NCI-H187 (cell line): Measurements from ENCODE around the gene FEN1.

ENCODE experiments used
- DNase-seq, 2 experiments: peaks; one replicate each; lab custom pipeline; 2025; lab: John Stamatoyannopoulos, UW

The FEN1 gene

GRCh38 chr11:61757213-61757862 lies 35.4 kb upstream of the FEN1 start:
- no peak for DNase-seq

DNA sequence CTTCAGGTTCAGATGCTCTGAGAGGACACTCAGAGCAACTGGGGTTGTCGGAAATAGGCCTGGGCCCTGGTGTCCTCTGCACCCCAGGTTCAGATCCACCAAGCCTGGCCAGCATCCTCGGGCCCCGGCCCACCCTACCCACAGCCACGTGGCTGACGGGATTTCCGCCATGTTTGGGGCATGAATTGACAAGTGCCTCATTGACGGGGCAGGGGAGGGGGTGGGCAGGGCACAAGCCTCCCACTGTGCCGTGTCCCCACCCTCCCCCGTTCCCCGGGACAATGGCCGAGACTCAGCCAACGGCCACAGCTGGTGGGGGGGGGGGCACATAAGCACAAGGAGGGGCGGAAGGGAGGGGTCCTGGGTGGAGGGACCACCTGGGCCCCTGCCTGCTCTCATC lies 31.8 kb upstream of the FEN1 start:
- no peak for DNase-seq

DNA sequence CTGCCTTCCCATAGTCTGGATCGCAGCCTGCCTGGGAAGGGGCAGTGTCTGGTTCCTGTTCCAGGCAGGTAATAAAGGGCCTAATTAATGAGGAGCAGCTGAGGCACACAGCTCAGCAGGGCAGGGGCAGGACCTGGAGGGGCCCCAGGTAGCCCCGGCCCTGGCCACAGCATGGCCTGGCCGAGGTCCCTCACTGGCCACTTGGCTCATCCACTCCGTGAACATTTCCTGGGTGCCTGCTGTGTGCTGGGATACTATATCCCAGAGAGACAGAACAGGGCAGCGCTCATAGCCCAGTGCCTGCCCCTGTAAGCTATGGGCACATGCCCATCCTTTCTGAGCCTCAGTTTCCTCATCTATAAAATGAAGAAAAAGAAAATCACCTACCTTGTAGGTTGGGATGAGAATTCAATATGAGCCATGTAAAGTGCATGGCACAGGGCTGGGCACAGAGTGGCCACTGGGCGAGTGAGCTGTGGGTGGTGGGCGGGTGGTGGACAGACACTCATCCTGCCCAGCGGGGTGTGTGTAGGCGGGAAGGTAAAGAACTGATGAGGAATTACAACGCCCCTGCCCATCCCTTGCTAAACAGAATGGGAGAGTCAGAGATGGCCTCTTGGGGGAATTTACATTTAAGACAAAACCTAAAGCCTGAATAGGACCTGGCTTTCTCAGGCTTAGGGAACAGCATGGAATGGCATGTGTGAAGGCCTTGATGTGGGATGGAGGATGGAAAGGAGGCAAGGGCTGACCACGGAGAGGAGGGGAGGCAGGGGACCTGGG lies 31.1 kb upstream of the FEN1 start:
- DNase-seq: no peak

DNA sequence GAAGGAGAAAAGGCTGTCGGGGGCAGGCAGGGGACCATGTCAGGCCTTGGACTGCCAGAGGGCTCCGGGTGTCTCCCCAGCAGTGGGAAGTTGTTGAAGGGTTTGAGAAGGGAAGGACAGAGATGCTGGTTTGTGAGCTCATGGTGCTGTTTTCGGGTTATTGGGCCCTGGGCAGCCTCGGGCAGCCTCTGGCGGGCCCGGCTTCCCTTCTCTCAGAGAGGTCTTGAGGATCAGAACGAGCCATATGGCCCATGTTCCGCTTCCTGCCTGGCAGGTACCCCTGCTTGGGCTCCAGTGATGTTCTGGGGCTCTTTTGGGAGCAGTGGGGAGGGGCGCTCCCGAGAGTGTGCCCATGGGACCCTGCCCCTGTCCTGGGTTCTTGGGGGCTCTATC lies 30.5 kb upstream of the FEN1 start:
- DNase-seq: no peak

- DNase-seq: no peak
Measured at GRCh38 chr11:61762798-61763197, 29.9 kb upstream of the FEN1 start.

GRCh38 chr11:61763930-61764605 lies 28.6 kb upstream of the FEN1 start:
- no peak for DNase-seq

DNA sequence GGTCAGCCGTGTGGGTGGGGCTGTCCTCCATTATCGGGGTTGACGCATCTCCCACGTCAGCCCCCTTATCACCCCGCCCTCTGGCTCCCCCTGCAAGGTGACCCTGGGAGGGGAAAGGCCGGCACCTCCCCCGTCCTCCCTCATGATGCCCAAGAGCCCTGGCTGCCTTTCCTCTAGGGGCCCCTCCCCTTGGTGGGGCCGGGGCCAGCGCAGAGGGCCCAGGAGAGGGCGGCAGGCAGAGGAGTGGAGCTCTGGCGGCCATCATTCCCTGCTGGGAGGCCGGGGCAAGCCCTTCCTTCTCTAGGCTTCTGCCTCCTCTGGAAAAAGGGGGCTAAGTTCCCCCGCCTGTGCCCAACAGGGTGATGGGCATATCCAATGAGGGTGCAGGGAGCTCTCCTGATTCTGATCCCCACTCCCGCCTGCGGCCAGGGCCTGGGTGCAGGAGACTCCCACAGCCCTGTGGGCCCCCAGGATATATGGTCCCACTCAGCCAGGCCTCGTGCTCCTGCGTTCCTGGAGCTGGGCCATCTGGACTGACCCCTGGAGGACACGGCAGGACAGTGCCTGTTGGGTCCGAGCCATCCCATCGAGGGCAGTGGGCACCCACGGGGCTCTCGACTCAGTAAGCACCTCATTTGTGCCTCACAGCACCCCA lies 28.0 kb upstream of the FEN1 start:
- DNase-seq: no peak

DNA sequence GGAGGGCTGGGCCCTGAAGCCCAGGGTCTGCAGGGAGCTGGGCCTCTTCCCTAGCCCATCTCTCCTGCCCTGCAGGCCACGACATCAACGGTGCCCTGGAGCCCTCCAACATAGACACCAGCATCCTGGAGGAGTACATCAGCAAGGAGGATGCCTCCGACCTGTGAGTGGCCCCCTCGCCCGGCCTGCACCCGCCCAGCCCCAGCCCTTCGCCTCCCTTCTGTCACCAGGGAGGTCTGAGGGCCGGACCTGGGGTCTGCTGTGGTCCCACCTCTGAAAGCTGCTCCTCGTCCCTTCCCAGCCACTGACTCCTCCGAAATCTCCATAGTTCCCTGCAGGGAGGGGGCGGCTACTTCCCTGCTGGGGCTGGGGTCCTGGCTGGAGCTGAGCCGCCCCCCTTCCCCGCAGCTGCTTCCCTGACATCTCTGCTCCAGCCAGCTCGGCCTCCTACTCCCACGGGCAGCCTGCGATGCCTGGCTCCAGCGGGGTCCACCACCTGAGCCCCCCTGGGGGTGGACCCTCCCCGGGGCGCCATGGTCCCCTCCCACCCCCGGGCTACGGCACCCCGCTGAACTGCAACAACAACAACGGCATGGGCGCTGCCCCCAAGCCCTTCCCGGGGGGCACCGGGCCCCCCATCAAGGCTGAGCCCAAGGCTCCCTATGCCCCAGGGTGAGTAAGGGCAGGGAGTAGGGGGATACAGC lies 27.0 kb upstream of the FEN1 start:
- DNase-seq: no peak

GRCh38 chr11:61766353-61766841 lies 26.3 kb upstream of the FEN1 start:
- DNase-seq: no peak

- no peak for DNase-seq
Measured at GRCh38 chr11:61768376-61769076, 24.2 kb upstream of the FEN1 start.

- no peak for DNase-seq
Measured at GRCh38 chr11:61769169-61769920, 23.4 kb upstream of the FEN1 start.

GRCh38 chr11:61769946-61770683 lies 22.6 kb upstream of the FEN1 start:
- DNase-seq: no peak

DNA sequence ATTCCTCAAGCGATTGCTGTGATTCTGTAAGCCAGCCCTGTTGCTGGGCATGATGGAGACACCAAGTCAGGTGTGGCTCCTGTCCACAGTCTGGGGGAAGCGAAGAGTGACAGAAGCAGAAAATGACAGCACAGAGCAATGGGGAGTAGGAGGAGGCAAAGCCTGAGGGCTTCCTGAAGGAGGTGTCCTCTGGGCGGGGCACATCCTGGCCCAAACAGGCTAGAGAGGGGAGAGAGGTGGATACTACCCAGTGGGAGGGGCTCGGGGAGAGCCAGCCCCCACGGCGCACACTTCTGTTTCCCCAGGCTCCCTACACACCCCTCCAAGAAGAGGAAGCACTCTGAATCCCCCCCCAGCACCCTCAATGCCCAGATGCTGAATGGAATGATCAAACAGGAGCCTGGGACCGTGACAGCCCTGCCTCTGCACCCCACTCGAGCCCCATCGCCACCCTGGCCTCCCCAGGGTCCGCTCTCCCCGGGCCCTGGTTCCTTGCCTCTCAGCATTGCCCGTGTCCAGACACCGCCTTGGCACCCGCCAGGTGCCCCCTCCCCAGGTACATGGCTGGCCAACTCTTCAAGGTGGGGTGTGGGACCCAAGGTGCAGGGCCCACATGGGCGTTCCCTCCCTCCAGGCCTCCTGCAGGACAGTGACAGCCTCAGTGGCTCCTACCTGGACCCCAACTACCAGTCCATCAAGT lies 21.4 kb upstream of the FEN1 start:
- DNase-seq: no peak

DNA sequence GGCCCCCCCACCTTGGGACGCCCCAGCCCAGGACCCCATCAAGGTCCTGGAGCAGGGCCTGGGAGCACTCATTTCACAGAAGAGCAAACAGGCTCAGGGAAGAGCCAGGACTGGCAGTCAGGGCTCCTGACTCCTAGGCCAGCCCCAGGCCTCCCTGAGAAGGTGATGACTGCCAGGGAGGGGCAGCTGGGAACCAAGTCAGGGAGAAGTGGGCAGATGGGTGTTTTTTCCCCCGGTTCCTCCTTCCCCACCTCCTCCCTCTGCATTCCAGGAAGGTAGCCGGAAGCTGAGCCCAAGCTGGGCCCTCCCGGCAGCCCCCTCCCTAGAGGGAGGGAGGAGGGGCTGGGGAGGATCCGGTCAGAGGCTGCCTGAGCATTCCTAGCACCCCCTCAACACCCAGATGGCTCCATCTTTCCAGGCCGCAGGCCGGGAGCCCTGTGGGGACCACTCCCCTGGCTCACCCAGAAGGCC lies 20.7 kb upstream of the FEN1 start:
- no peak for DNase-seq

DNA sequence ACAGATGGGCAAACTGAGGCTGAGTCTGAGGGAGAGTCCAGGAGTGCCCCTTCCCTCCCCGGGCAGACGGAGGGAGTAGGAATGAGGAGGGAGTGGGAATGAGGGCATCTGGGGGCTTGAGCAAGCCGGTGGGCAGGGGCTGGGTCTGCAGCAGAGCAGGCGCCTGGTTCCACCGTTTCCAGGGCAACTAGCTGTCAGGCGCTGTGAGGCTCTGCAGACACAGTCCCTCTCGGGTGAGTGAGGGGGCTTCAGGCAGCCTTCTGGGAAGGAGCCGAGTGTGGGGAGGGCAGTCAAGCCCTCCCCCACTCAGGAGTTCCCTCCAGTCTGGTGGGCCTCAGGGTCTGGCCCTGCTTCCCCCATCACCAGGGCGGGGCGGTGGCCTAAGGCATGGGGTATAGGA lies 19.4 kb upstream of the FEN1 start:
- no peak for DNase-seq

GRCh38 chr11:61773809-61774208 lies 18.9 kb upstream of the FEN1 start:
- no peak for DNase-seq

DNA sequence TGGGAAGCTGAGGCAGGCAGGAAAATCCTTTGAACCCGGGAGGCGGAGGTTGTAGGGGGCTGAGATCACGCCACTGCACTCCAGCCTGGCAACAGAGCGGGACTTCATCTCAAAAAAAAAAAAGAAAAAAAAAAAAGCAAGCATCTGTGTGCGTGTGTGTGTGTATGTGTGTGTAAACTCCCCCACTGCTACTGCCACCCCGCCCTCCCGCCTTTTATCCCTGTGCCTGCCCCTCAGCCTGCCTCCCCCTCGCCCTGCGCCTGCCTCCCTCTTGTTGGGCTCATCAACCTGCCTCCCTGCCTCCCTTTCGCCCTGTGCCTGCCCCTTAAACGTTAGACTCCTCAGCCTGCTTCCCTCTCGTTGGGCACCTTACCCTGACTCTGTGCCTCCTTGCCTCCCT lies 18.3 kb upstream of the FEN1 start:
- no peak for DNase-seq

DNA sequence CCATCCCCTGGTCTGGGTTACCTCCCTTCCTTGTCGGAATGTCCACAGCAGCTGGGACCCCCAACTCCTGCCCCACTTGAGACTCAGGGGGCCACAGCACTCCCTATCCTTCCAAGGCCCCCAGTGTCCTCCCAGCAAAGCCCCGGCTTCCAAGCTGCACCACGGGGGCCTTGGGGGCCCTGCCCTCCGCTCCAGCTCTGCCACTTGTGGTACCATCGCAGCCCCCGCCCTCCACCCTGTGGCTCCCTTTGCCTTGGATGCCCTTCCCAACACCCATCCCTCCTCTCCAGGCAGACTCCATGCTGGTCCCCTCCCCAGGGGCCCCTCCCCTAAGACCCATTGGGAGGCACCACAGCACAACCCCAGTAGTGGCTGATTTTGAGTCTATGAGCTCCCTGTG lies 17.6 kb upstream of the FEN1 start:
- DNase-seq: no peak
